ENCODE measurements around the gene ZFP36L2. TPM values are rescaled to one million over a fixed set of nuclear protein-coding genes. Genes with fewer than 3 reads are reported as not detected.

ZFP36L2 gene
- total and polyA plus RNA-seq, 2 donors (not counting 3 experiments of a cell fraction or from before 2014, with no cell fraction given) = 14.5 to 75.9 TPM

GRCh38 chr2:43254331-43254730 lies 27.9 kb upstream of the ZFP36L2 start:
- CTCF ChIA-PET = no interaction called here
- Histone ChIP-seq H3K27me3 (ENCODE audit: control insufficient read depth in 2 of 2, insufficient read depth in 2 of 2, low read length in 2 of 2) (no peaks in the 10 kb centered on the region), H4K20me1 (replicated peaks; ENCODE audit: control insufficient read depth, extremely low read depth, insufficient read depth, low read length) (no peaks in the 10 kb centered on the region), H3K4me3 (replicated peaks in 1 of 3; ENCODE audit: insufficient read depth in 1 of 3, low read depth in 1 of 3, low read length in 3 of 3) (no peak overlapping the region), H3K4me2 (ENCODE audit: insufficient read depth, low read length) (no peak overlapping the region), H3K79me2 (ENCODE audit: control insufficient read depth, insufficient read depth, low read length) (no peaks in the 10 kb centered on the region), H3K4me1 (ENCODE audit: control insufficient read depth, extremely low read depth, insufficient read depth, low read length) (no peaks in the 10 kb centered on the region), H3K9me3 (replicated peaks; ENCODE audit: control insufficient read depth, insufficient read depth, low read length) (no peaks in the 10 kb centered on the region), H2AFZ (ENCODE audit: low read depth, low read length) (no peak overlapping the region), H3K9ac (replicated peaks; ENCODE audit: extremely low read depth, insufficient read depth, low read length) (no peak overlapping the region), H3K27ac (ENCODE audit: insufficient read depth, low read depth, low read length) (no peak overlapping the region), H3K36me3 (ENCODE audit: control insufficient read depth in 2 of 2, extremely low read depth in 1 of 2, insufficient read depth in 2 of 2, low read length in 2 of 2) (peaks cover 0 to 2% of the 10 kb centered on the region in 2 experiments), H3K9me1 (replicated peaks; ENCODE audit: control insufficient read depth, extremely low read depth, insufficient read depth, low read length) (no peaks in the 10 kb centered on the region)
- dilution Hi-C loops (cut with MboI; ENCODE audit: extremely low pct_ligation_motif_present, low sequenced_read_pairs) = no loop called here
- FAIRE-seq (no peak), DNase-seq (ENCODE audit: low read depth, low spot score) (no peak)
- no peak for TF ChIP-seq MAX (IDR thresholded peaks at IDR 0.05; ENCODE audit: insufficient read depth, insufficient read length)
- POLR2A ChIA-PET = no interaction called here
- intact Hi-C loops (cut with micrococcal nuclease) = no loop called here
- no TSS peak for BruUV-seq (replicated peaks)

GRCh38 chr2:43251171-43251731 lies 24.8 kb upstream of the ZFP36L2 start:
- TF ChIP-seq MAX (IDR thresholded peaks at IDR 0.05; ENCODE audit: insufficient read depth, insufficient read length) (no peak), POLR2A (IDR thresholded peaks at IDR 0.05; ENCODE audit: low read depth, low read length) (no peak), CTCF (IDR thresholded peaks at IDR 0.05; ENCODE audit: extremely low read depth in 1 of 2, insufficient read depth in 1 of 2, low read depth in 1 of 2, low read length in 2 of 2) (no peak), MYC (IDR thresholded peaks at IDR 0.05; ENCODE audit: low read depth, low read length) (no peak), POLR2AphosphoS5 (IDR thresholded peaks at IDR 0.05; ENCODE audit: insufficient read depth, low read depth, low read length) (no peak), EZH2 (IDR thresholded peaks at IDR 0.05; ENCODE audit: borderline replicate concordance, low read depth, low read length, severe bottlenecking) (no peak), FOS (IDR thresholded peaks at IDR 0.05; ENCODE audit: borderline replicate concordance, insufficient read depth, low read length) (no peak), JUN (IDR thresholded peaks at IDR 0.05; ENCODE audit: borderline replicate concordance, insufficient read depth, insufficient read length, low read depth) (no peak), GATA2 (IDR thresholded peaks at IDR 0.05; ENCODE audit: insufficient read depth, insufficient read length, low read depth, low read length) (no peak)
- no peak overlapping the region for H3K27ac ChIP-seq (ENCODE audit: insufficient read depth, low read depth, low read length)
- POLR2A ChIA-PET = interaction anchor here (0.6 kb wide), 1 partner anchor 577 kb away, joined by 4 read pairs; no protein-coding TSS in a partner anchor

More at GRCh38 chr2:43251171-43251731, 24.8 kb upstream of the ZFP36L2 start:
- Histone ChIP-seq H3K4me2 (ENCODE audit: insufficient read depth, low read length) (no peak overlapping the region), H3K4me3 (replicated peaks in 1 of 3; ENCODE audit: insufficient read depth in 1 of 3, low read depth in 1 of 3, low read length in 3 of 3) (no peak overlapping the region), H3K27me3 (ENCODE audit: control insufficient read depth in 2 of 2, insufficient read depth in 2 of 2, low read length in 2 of 2) (no peaks in the 10 kb centered on the region), H3K79me2 (ENCODE audit: control insufficient read depth, insufficient read depth, low read length) (no peaks in the 10 kb centered on the region), H3K9me1 (replicated peaks; ENCODE audit: control insufficient read depth, extremely low read depth, insufficient read depth, low read length) (no peaks in the 10 kb centered on the region), H3K36me3 (ENCODE audit: control insufficient read depth in 2 of 2, extremely low read depth in 1 of 2, insufficient read depth in 2 of 2, low read length in 2 of 2) (no peaks in the 10 kb centered on the region), H3K4me1 (ENCODE audit: control insufficient read depth, extremely low read depth, insufficient read depth, low read length) (no peaks in the 10 kb centered on the region), H3K9me3 (replicated peaks; ENCODE audit: control insufficient read depth, insufficient read depth, low read length) (no peaks in the 10 kb centered on the region), H4K20me1 (replicated peaks; ENCODE audit: control insufficient read depth, extremely low read depth, insufficient read depth, low read length) (no peaks in the 10 kb centered on the region), H2AFZ (ENCODE audit: low read depth, low read length) (no peak overlapping the region), H3K9ac (replicated peaks; ENCODE audit: extremely low read depth, insufficient read depth, low read length) (no peak overlapping the region)
- intact Hi-C loops (cut with micrococcal nuclease) = no loop called here
- FAIRE-seq (peak; percentile 55), DNase-seq (ENCODE audit: low read depth, low spot score) (peak; percentile 17)
- CTCF ChIA-PET = interaction anchor here (0.7 to 1.4 kb wide), 3 partner anchors 10 to 233 kb away, joined by 3 read pairs; no protein-coding TSS in a partner anchor
- BruUV-seq (replicated peaks) = no TSS peak
- dilution Hi-C loops (cut with MboI; ENCODE audit: extremely low pct_ligation_motif_present, low sequenced_read_pairs) = no loop called here
